Measurements from ENCODE around the gene MTM1.
A peak's percentile ranks its signal among the peaks of the same experiment; 100 is the strongest.

The MTM1 gene

DNA sequence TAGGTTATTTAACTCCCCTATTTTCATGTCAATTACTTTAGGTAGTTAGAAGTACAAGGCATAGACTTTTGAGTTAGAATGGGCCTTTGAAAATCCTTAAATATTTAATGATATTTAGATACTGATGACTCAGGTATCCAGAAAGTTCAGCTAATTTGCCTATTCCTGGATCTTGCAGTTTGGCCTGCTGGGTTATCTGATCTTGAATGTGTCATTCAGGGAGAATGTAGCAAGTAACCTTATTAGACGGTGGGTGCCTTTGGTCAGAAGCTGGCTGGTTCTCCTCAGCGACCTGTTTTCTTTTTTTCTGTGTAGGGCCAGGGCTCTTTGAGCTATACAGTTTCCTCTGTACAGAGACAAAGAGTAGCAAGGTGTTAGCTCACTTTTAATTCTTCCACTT, 42.0 kb downstream of the MTM1 start:
- no peak overlapping the region for H3K4me3 Mint-ChIP-seq
- no peak for DNase-seq (ENCODE audit: low spot score in 2 of 2)
- peaks cover 20% of the 10 kb centered on the region for H3K36me3 Mint-ChIP-seq
- no peaks in the 10 kb centered on the region for H3K4me1 Mint-ChIP-seq
- peak overlapping the region; percentile 80 for H3K27ac Mint-ChIP-seq
- no peak for ATAC-seq
- H3K9me3 Mint-ChIP-seq, result no peaks in the 10 kb centered on the region

- ATAC-seq, result no peak
- DNase-seq (ENCODE audit: low spot score in 2 of 2), result no peak
- Mint-ChIP-seq H3K4me3 (no peak overlapping the region), H3K4me1 (no peaks in the 10 kb centered on the region), H3K36me3 (peaks cover 46% of the 10 kb centered on the region), H3K9me3 (no peaks in the 10 kb centered on the region), H3K27ac (no peak overlapping the region)
Observed at GRCh38 chrX:150615356-150615755, 46.9 kb downstream of the MTM1 start.

DNA sequence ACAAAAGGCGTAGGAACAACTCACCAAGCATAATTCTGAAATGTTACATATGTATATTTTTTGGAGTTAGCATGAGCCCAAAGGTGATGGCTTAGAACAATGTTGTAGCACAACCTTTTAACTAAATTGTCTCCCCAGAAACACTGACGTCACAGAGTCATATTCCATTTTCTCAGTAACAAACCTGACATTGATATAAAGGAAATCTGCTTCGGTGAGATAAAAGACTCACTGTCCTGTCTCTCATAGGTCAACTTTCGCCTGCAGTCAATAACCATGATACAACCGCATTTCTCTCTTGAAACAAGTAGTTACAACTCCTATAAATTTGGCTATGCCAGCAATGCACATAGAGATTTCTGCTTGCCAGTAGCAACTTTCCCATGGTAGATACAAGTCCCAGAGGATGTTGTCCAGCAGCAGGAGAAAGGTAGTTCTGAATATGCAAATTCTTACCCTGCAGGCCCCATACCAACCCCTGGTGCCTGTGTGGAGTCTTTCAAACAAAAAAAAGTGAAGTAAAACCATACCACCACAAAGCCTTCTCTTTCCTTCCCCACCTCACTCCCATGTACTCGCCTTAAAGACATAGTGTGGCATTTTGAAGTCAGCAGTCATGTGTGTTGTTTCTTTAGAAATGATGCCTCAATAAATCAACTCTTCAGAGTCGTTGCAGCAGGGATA, 47.9 kb downstream of the MTM1 start:
- Mint-ChIP-seq H3K4me1 (peaks cover 2% of the 10 kb centered on the region), H3K36me3 (peaks cover 55% of the 10 kb centered on the region), H3K9me3 (no peaks in the 10 kb centered on the region), H3K4me3 (no peak overlapping the region), H3K27ac (no peak overlapping the region)
- no peak for ATAC-seq
- no peak for DNase-seq (ENCODE audit: low spot score in 2 of 2)

GRCh38 chrX:150616863-150617198, 48.4 kb downstream of the MTM1 start:
- no peak for ATAC-seq
- peaks cover 60% of the 10 kb centered on the region for H3K36me3 Mint-ChIP-seq
- no peaks in the 10 kb centered on the region for H3K9me3 Mint-ChIP-seq

GRCh38 chrX:150621652-150622051, 53.2 kb downstream of the MTM1 start:
- Mint-ChIP-seq H3K27ac (peak overlapping the region; percentile 56), H3K4me3 (no peak overlapping the region), H3K9me3 (no peaks in the 10 kb centered on the region), H3K4me1 (peaks cover 6% of the 10 kb centered on the region), H3K36me3 (peaks cover 67% of the 10 kb centered on the region)
- DNase-seq (ENCODE audit: low spot score in 2 of 2) (no peak), ATAC-seq (no peak)

More at GRCh38 chrX:150616863-150617198, 48.4 kb downstream of the MTM1 start:
- Mint-ChIP-seq H3K4me1 (peaks cover 6% of the 10 kb centered on the region), H3K4me3 (no peak overlapping the region), H3K27ac (no peak overlapping the region)
- no peak for DNase-seq (ENCODE audit: low spot score in 2 of 2)

GRCh38 chrX:150623583-150623982, 55.2 kb downstream of the MTM1 start:
- H3K4me1 Mint-ChIP-seq, result peaks cover 6% of the 10 kb centered on the region
- peaks cover 76% of the 10 kb centered on the region for H3K36me3 Mint-ChIP-seq
- no peaks in the 10 kb centered on the region for H3K9me3 Mint-ChIP-seq
- H3K27ac Mint-ChIP-seq, result no peak overlapping the region
- DNase-seq (ENCODE audit: low spot score in 2 of 2) (no peak), ATAC-seq (no peak)
- H3K4me3 Mint-ChIP-seq, result no peak overlapping the region

DNA sequence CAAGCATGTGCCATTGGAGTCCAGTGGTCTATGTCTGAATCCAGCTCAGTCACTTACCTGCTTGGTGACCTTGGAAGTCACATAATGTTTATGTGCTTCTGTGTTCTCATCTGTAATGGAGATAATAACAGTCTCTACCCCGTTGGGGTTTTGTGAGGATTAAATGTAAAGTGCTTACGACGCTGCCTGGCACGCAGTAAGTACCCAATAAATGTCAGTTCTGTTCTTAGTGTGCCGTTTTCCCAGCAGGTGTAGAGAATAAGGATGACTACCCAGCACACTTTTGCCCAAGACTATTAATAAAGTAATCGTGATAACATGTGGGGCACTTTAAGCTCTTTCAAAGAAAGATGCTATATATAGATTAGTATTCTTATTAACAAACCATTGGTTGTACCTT, 56.7 kb downstream of the MTM1 start:
- ATAC-seq, result no peak
- Mint-ChIP-seq H3K36me3 (peaks cover 76% of the 10 kb centered on the region), H3K4me1 (peaks cover 6% of the 10 kb centered on the region), H3K27ac (no peak overlapping the region), H3K4me3 (no peak overlapping the region), H3K9me3 (no peaks in the 10 kb centered on the region)
- no peak for DNase-seq (ENCODE audit: low spot score in 2 of 2)

- Mint-ChIP-seq H3K4me3 (no peak overlapping the region), H3K9me3 (no peaks in the 10 kb centered on the region), H3K27ac (no peak overlapping the region), H3K4me1 (peaks cover 6% of the 10 kb centered on the region), H3K36me3 (peaks cover 76% of the 10 kb centered on the region)
- DNase-seq (ENCODE audit: low spot score in 2 of 2), result no peak
- ATAC-seq, result no peak
Observed at GRCh38 chrX:150625875-150626274, 57.5 kb downstream of the MTM1 start.

- DNase-seq (ENCODE audit: low spot score in 2 of 2), result no peak
- Mint-ChIP-seq H3K9me3 (no peaks in the 10 kb centered on the region), H3K4me1 (no peaks in the 10 kb centered on the region), H3K36me3 (peaks cover 64% of the 10 kb centered on the region), H3K4me3 (no peak overlapping the region), H3K27ac (peak overlapping the region; percentile 53)
- ATAC-seq, result no peak
Observed at GRCh38 chrX:150627957-150628356, 59.5 kb downstream of the MTM1 start.

GRCh38 chrX:150635952-150636351, 67.5 kb downstream of the MTM1 start:
- Mint-ChIP-seq H3K36me3 (peaks cover 31% of the 10 kb centered on the region), H3K27ac (peak overlapping the region; percentile 92), H3K9me3 (no peaks in the 10 kb centered on the region), H3K4me1 (peaks cover 6% of the 10 kb centered on the region), H3K4me3 (no peak overlapping the region)
- ATAC-seq (peak; percentile 99), DNase-seq (ENCODE audit: low spot score in 2 of 2) (no peak)

GRCh38 chrX:150642423-150642822, 74.0 kb downstream of the MTM1 start:
- no peak for DNase-seq (ENCODE audit: low spot score in 2 of 2)
- Mint-ChIP-seq H3K27ac (no peak overlapping the region), H3K9me3 (no peaks in the 10 kb centered on the region), H3K36me3 (peaks cover 57% of the 10 kb centered on the region), H3K4me3 (no peak overlapping the region), H3K4me1 (no peaks in the 10 kb centered on the region)
- ATAC-seq, result no peak

DNA sequence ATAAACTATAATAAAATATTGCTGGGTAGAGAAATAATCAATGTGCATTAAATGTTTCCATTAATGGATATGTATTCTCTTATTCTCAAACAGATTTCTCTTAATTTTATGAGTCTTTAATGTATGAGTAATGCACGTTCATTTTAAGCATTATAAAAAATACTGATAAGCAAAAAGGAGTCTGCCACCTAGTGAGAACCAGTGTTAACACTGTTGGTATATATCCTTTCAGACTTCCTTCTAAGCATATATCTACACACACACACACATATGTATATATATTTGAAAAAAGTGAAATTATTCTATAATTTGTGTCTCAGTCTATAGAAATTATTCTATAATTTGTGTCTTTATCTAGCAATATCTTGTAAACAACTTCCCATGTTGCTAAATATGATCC, 74.8 kb downstream of the MTM1 start:
- no peak for ATAC-seq
- Mint-ChIP-seq H3K27ac (no peak overlapping the region), H3K4me3 (no peak overlapping the region)

DNA sequence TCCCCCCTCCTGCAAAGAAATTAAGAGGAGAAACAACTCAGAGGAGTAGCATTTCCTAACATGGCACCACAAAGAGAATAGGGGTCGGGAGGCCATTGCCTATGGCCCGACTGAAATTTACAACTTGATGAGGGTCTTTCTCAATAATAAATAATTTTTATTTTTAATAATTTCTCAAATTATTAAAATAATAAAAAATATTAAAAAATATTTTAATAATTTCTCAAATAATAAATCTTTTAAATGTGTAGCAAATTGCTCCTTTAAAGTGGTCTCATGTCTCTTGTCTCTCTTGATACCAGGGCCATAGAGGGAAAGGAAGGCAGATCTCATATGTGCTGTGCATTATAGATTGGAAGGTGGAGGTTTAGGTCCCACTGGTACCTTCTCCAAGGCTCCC, 75.5 kb downstream of the MTM1 start:
- ATAC-seq (no peak), DNase-seq (ENCODE audit: low spot score in 2 of 2) (no peak)
- H3K4me3 Mint-ChIP-seq, result no peak overlapping the region
- no peak overlapping the region for H3K27ac Mint-ChIP-seq
- no peaks in the 10 kb centered on the region for H3K9me3 Mint-ChIP-seq
- H3K4me1 Mint-ChIP-seq, result no peaks in the 10 kb centered on the region
- peaks cover 42% of the 10 kb centered on the region for H3K36me3 Mint-ChIP-seq

More for the DNA sequence above, 74.8 kb downstream of the MTM1 start:
- H3K36me3 Mint-ChIP-seq, result peaks cover 48% of the 10 kb centered on the region
- no peaks in the 10 kb centered on the region for H3K9me3 Mint-ChIP-seq
- no peak for DNase-seq (ENCODE audit: low spot score in 2 of 2)
- H3K4me1 Mint-ChIP-seq, result no peaks in the 10 kb centered on the region

DNA sequence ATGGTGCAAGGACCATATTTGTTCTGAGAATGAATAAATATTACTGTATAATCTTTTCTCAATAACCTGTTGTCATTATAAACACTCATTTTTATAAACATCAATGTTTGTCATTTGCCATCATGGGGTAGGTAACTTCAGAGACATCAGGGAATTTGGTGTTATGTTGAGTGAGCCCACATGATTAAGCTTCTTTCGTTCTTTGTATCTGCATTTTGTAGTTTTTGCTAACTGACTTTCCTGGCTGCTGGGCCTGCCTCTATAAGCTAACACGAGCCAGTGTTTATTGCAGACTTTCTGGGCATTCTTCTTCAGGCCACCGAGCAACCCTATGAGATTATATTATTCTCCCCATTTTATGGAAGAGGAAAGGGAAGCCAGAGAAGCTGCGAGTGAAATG, 76.0 kb downstream of the MTM1 start:
- ATAC-seq (peak; percentile 54), DNase-seq (ENCODE audit: low spot score in 2 of 2) (no peak)
- Mint-ChIP-seq H3K4me1 (no peaks in the 10 kb centered on the region), H3K36me3 (peaks cover 41% of the 10 kb centered on the region), H3K9me3 (no peaks in the 10 kb centered on the region), H3K4me3 (no peak overlapping the region), H3K27ac (no peak overlapping the region)

DNA sequence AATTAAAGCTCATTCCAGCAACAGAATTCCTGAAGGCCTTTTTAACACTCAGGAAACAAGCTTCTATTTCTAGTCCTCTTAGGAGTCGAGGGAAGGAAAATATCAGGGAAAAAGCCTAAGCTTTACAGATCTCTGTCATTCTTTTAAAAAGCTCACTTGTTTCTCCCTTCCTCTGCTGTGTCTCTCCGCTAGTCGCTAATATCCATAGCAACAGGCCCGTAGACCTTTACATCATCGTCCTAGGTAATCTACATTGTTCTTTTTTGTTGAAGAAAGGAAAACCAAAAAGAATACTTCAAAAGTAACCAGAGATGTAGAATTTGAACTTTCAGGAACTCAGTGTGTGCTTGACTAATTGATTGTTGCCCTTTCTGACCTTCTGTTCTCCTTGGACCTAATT, 78.9 kb downstream of the MTM1 start:
- Mint-ChIP-seq H3K9me3 (no peaks in the 10 kb centered on the region), H3K4me1 (no peaks in the 10 kb centered on the region), H3K27ac (no peak overlapping the region), H3K4me3 (no peak overlapping the region), H3K36me3 (peaks cover 55% of the 10 kb centered on the region)
- ATAC-seq (no peak), DNase-seq (ENCODE audit: low spot score in 2 of 2) (no peak)

DNA sequence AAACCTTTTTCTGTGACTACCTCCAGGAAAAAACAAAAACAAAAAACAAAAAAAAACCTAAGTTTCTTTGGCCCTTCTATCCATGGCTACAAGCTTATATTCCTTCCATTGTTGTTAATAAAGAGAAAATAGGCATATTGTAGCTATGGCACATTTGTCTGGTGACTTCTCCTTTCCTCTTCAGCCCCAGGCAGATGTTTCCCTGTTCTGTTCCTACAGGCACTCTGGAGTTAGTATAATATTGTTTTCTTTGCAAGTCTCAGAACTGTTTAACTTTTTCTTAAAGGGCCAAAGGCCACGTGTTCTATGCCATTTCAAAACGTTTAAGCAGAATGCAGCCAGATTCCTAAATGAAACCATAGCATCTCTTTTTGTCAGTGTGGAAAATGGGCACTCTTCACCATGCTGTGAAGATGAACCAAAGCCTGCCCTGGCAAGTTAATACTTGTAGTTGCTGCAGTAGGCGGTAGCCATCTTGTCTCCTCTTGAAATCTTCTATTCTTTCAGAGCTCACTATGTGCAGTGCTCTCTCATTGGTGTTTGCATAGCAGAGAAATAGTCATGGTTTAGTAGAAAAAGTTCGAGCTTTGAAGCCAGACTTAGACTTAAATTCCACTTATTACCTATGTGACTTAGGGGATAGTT, 80.0 kb downstream of the MTM1 start:
- DNase-seq (ENCODE audit: low spot score in 2 of 2), result no peak
- no peaks in the 10 kb centered on the region for H3K9me3 Mint-ChIP-seq
- no peak for ATAC-seq
- H3K36me3 Mint-ChIP-seq, result peaks cover 50% of the 10 kb centered on the region
- H3K4me3 Mint-ChIP-seq, result no peak overlapping the region
- no peak overlapping the region for H3K27ac Mint-ChIP-seq
- H3K4me1 Mint-ChIP-seq, result no peaks in the 10 kb centered on the region
